ENCODE measurements around the gene TNS3.

DNA sequence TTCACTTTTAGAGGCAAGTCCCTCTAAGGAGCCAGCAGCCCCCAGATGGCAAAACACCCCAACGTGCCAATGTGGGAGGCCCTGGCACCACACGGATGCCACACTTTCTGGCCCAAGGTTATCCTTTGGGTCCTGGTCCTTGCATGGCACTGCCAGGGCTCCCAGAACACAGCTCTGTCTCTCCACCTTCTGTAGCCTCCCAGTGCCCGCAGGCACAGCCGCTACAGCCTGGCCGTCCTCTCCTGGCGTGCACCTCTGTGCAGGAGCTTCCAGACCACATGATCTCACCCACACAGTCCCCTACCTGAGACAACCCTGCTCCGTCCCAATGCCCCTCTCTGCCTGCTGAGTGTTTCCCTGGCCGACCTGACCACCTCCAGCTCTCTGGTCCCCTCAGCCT lies 215.0 kb downstream of the TNS3 start:
- TF ChIP-seq, protein P1, sequence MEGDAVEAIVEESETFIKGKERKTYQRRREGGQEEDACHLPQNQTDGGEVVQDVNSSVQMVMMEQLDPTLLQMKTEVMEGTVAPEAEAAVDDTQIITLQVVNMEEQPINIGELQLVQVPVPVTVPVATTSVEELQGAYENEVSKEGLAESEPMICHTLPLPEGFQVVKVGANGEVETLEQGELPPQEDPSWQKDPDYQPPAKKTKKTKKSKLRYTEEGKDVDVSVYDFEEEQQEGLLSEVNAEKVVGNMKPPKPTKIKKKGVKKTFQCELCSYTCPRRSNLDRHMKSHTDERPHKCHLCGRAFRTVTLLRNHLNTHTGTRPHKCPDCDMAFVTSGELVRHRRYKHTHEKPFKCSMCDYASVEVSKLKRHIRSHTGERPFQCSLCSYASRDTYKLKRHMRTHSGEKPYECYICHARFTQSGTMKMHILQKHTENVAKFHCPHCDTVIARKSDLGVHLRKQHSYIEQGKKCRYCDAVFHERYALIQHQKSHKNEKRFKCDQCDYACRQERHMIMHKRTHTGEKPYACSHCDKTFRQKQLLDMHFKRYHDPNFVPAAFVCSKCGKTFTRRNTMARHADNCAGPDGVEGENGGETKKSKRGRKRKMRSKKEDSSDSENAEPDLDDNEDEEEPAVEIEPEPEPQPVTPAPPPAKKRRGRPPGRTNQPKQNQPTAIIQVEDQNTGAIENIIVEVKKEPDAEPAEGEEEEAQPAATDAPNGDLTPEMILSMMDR (IDR thresholded peaks at IDR 0.05; ENCODE audit: insufficient read depth, low read depth, low read length): no peak
- no peak for TF ChIP-seq EZH2 (IDR thresholded peaks at IDR 0.05; ENCODE audit: insufficient read depth, low read length)
